NCI-H146 (cell line): ENCODE data around the gene NSUN4.

Experiments
- DNase-seq: peaks from one replicate; lab custom pipeline; 2025; lab: John Stamatoyannopoulos, UW

NSUN4 gene

DNA sequence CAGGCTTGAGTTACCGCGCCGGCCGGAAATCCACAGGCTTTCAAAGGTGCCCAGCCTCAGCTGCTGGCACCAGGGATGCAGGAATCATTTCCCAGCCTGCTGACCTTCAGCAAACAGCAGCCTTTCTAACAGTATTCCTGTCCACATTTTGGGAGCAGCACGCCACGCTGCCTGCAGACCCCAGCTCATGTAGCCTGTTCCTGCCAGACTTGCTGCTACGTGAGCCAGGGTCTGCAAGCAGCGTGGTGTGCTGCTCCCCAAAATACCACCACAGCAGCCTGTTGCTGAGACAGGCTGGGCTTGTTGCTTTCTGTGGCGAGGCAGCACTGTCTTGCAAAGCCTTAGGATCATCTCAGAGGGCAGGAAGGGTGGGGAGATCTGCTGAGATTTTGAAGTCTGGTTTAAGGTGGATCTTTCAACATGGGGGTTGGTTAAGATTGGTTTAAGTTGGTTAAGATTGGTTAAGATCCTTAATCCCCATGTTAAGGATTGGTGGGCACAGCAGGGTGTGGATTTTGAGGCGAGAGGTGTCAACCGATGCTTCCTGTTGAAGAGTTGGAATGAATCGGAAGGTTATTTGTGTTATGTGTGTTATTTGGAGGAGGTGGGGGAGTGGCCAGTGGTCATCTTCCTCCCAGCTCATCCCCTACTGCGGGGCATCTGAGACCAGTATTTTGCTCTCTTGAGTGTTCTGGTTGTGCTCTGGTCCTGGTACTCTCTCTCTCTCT is 66.4 kb downstream of the NSUN4 start:
- DNase-seq, result no peak

DNA sequence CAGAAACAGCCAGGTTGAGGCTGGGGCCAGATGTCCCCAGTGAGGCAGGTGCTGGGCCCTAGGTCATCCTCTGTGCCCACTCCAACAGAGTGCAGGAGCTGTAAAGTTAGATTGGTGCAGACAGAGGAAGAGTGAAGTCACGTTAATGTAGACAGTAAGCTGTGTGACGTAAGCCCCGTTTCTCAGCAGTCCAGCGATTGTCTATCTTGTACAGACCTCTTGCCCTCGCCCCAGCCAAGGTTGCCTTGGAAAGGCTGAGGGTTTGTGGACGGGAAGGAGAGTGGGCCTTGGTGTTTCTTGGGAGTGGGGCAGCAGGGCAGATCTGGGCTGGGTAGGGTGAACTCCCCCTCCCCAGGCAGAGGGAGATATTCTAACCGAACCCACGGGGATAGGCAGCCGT is 67.0 kb downstream of the NSUN4 start:
- DNase-seq, result no peak

- no peak for DNase-seq
Observed at GRCh38 chr1:46408356-46409062, 67.9 kb downstream of the NSUN4 start.

DNA sequence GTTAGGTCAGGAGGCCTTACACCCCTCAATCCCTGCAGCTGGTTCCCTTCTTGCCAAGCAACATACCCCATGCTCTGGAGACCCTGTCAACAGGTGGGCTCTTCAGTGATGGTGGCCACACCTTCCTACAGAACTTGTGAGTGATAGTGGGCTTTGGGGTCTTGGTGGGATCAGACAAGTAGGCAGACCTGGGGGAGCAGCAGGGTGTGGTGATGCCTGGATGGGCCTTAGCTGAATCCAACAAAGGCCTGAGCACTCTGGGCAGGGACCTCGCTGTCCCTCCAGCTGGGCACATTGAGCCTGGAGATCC is 68.4 kb downstream of the NSUN4 start:
- DNase-seq, result no peak

DNA sequence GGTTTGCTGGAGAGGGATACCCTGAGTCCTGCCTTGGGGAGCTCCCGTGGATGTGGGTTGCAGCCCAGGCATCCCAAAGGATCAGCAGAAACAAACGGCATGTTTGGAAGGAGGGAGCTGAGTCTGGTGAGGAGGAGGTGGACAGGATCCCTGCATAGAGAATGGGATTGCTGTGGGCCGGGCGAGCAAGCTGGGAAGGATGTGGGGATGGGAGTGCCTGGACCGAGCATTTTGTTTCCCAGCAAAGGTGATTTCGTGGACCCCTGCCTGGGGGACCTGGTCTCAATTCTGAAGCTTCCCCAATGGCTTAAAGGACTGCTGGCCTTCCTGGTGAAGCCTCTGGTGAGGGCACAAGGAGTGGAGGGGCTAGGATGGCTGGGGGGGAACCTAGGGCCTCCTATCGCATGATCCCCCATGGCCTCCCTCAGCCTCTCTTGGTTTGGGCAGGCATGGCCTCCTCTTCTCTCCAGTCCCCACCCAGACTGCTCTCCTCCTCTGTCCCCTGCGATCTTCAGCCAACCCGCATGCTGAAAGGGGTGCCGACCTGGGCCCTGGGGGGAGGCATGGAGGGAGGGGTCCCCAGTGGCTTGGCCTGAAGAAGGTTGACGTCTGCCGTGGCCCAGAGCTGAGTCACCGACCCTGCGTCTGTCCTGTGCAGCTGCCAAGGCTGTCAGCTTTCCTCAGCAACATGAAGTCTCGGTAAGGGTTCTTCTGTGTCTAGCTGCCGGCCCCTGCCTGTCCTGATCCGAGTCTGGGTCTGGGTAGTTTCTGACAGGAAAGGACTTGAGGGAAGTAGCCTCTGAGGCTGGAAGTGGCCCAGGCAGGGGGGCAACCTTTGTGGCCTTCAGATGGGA is 69.8 kb downstream of the NSUN4 start:
- DNase-seq, result no peak

- DNase-seq, result no peak
Observed at GRCh38 chr1:46411010-46411405, 70.4 kb downstream of the NSUN4 start.
